Esophagus muscularis mucosa (tissue), 3 donors: ENCODE data around the gene ABCA1.

ENCODE experiments used
- CTCF ChIP-seq, 3 experiments: fragments of 200-600 bp in 2 of 3; fragments of 450-650 bp in 1 of 3; sonication (generic) in 2 of 3; IDR thresholded peaks; one replicate each; pipeline ENCODE4 v1.5.1; 2017 to 2019; ENCODE audit warnings: antibody characterized with exemption in 3 of 3, mild to moderate bottlenecking in 2 of 3, moderate library complexity in 1 of 3
- POLR2A ChIP-seq: fragments of 450-650 bp; IDR thresholded peaks from one replicate; pipeline ENCODE4 v1.6.1; 2017; ENCODE audit warnings: antibody characterized with exemption, moderate library complexity, mild to moderate bottlenecking, low read depth
- POLR2AphosphoS5 ChIP-seq, 2 donors: sonication (generic); formaldehyde crosslinking; IDR thresholded peaks; one replicate each; pipeline ENCODE4 v1.6.1; 2017; ENCODE audit warnings: antibody characterized with exemption in 2 of 2

- TF ChIP-seq CTCF (IDR thresholded peaks at IDR 0.05), result no peak
- no peak for TF ChIP-seq POLR2A
- TF ChIP-seq POLR2AphosphoS5 (IDR thresholded peaks at IDR 0.05), result no peak
These were observed 28.2 kb downstream of the ABCA1 start for GRCh38 chr9:104899759-104900247.
